GM23338 (cell line): ENCODE measurements around the gene AACS. TPM values are rescaled to one million over a fixed set of nuclear protein-coding genes. Genes with fewer than 3 reads are reported as not detected.

Experiments used
- ATAC-seq: fragments of 200-7000 bp; cut with Tn5 transposase; 3 replicates; pipeline ENCODE4 v1.9.1; 2020
- DNase-seq: peaks from one replicate; pipeline ENCODE4 v3.0.0-alpha.2; 2015; ENCODE audit warnings: low spot score
- H2AFZ ChIP-seq: fragments of 200-600 bp; sonication (generic); 2 replicates; pipeline ENCODE4 v1.8.0; 2016; ENCODE audit warnings: antibody characterized with exemption, mild to moderate bottlenecking, moderate library complexity
- H3F3A ChIP-seq: fragments of 200-600 bp; sonication (generic); replicated peaks from 2 replicates; pipeline ENCODE4 v1.8.0; 2017; ENCODE audit warnings: antibody characterized with exemption, mixed run types, low read depth
- H3K27ac ChIP-seq: fragments of 200-600 bp; sonication (generic); 2 replicates; pipeline ENCODE4 v1.6.1; 2016; ENCODE audit warnings: low read depth
- H3K27me3 ChIP-seq: fragments of 200-600 bp; sonication (generic); 2 replicates; pipeline ENCODE4 v1.8.0; 2016; ENCODE audit warnings: mild to moderate bottlenecking, mixed run types, moderate library complexity; ENCODE audit not compliant: insufficient read depth
- H3K36me3 ChIP-seq: fragments of 200-600 bp; sonication (generic); 2 replicates; pipeline ENCODE4 v1.8.0; 2016; ENCODE audit warnings: mild to moderate bottlenecking; ENCODE audit not compliant: insufficient read depth
- H3K4me1 ChIP-seq: fragments of 200-600 bp; sonication (generic); 2 replicates; pipeline ENCODE4 v1.8.0; 2016; ENCODE audit warnings: mild to moderate bottlenecking, moderate library complexity; ENCODE audit not compliant: insufficient read depth
- H3K4me2 ChIP-seq: fragments of 200-600 bp; sonication (generic); 2 replicates; pipeline ENCODE4 v1.7.1; 2017; ENCODE audit warnings: mixed run types
- H3K4me3 ChIP-seq: fragments of 200-600 bp; sonication (generic); 2 replicates; pipeline ENCODE4 v1.6.1; 2016; ENCODE audit warnings: mixed run types
- H3K79me2 ChIP-seq: fragments of 200-600 bp; sonication (generic); replicated peaks from 2 replicates; pipeline ENCODE4 v1.8.0; 2017; ENCODE audit warnings: mild to moderate bottlenecking; ENCODE audit not compliant: insufficient read depth
- H3K9me2 ChIP-seq: fragments of 200-600 bp; sonication (generic); 2 replicates; pipeline ENCODE4 v1.8.0; 2017; ENCODE audit not compliant: insufficient read depth
- H4K20me1 ChIP-seq: fragments of 200-600 bp; sonication (generic); replicated peaks from 2 replicates; pipeline ENCODE4 v1.8.0; 2017; ENCODE audit warnings: mild to moderate bottlenecking; ENCODE audit not compliant: insufficient read depth
- H3K27ac Mint-ChIP-seq: 2 replicates; pipeline ENCODE4 v1.8.0; 2020; ENCODE audit warnings: inconsistent platforms, mild to moderate bottlenecking, moderate library complexity, mixed read lengths
- H3K27me3 Mint-ChIP-seq: 3 replicates; pipeline ENCODE4 v1.8.0; 2022; ENCODE audit warnings: low read depth, mild to moderate bottlenecking, moderate library complexity, mixed read lengths, inconsistent platforms; ENCODE audit not compliant: insufficient read depth, poor library complexity
- H3K36me3 Mint-ChIP-seq: 3 replicates; pipeline ENCODE4 v1.8.0; 2021; ENCODE audit warnings: low read depth, mild to moderate bottlenecking, inconsistent platforms, moderate library complexity, mixed read lengths
- H3K4me1 Mint-ChIP-seq: 3 replicates; pipeline ENCODE4 v1.8.0; 2020; ENCODE audit warnings: mild to moderate bottlenecking, inconsistent platforms, mixed read lengths
- H3K4me3 Mint-ChIP-seq: 3 replicates; pipeline ENCODE4 v1.8.0; 2021; ENCODE audit warnings: moderate library complexity, mild to moderate bottlenecking, inconsistent platforms, mixed read lengths
- H3K9me3 Mint-ChIP-seq: 3 replicates; pipeline ENCODE4 v1.8.0; 2020; ENCODE audit warnings: moderate library complexity, mild to moderate bottlenecking, inconsistent platforms, mixed read lengths
- CREB1 ChIP-seq: fragments of 250-450 bp; sonication (Bioruptor Pico); IDR thresholded peaks from 2 replicates; pipeline ENCODE4 v1.5.0; 2020; ENCODE audit warnings: low read depth, mild to moderate bottlenecking, moderate library complexity
- CTCF ChIP-seq, 2 experiments: fragments of 200-600 bp in 1 of 2; sonication (generic) in 1 of 2; conservative IDR thresholded peaks; 2 replicates each; pipeline versions ENCODE4 v1.5.1 to v1.6.1; 2016 to 2017; ENCODE audit warnings: antibody characterized with exemption in 2 of 2, low read depth in 2 of 2, mild to moderate bottlenecking in 2 of 2, moderate library complexity in 1 of 2
- EZH2 ChIP-seq: fragments of 200-600 bp; sonication (generic); IDR thresholded peaks from one replicate; pipeline ENCODE4 v1.8.0; 2017; ENCODE audit warnings: antibody characterized with exemption, mild to moderate bottlenecking, low read depth; ENCODE audit not compliant: unreplicated experiment
- EZH2phosphoT487 ChIP-seq: fragments of 200-600 bp; sonication (generic); IDR thresholded peaks from one replicate; pipeline ENCODE4 v1.8.1; 2018; ENCODE audit warnings: antibody characterized with exemption; ENCODE audit not compliant: unreplicated experiment
- NANOG ChIP-seq: IDR thresholded peaks from 2 replicates; pipeline ENCODE4 v1.6.1; 2016; ENCODE audit warnings: antibody characterized with exemption, borderline replicate concordance
- POLR2AphosphoS5 ChIP-seq: IDR thresholded peaks from 2 replicates; pipeline ENCODE4 v1.6.1; 2016; ENCODE audit warnings: antibody characterized with exemption, low read depth
- REST ChIP-seq: IDR thresholded peaks from one replicate; pipeline ENCODE4 v1.6.1; 2018; ENCODE audit warnings: antibody characterized with exemption; ENCODE audit not compliant: unreplicated experiment
- ZNF114 ChIP-seq: fragments of 250-450 bp; sonication (Bioruptor Pico); IDR thresholded peaks from 2 replicates; pipeline ENCODE4 v1.5.0; 2020; ENCODE audit warnings: mild to moderate bottlenecking, moderate library complexity
- ZNF331 ChIP-seq: fragments of 250-450 bp; sonication (Bioruptor Pico); IDR thresholded peaks from 2 replicates; pipeline ENCODE4 v1.5.0; 2020; ENCODE audit warnings: low read depth, mild to moderate bottlenecking, moderate library complexity
- ZNF462 ChIP-seq: fragments of 250-450 bp; sonication (Bioruptor Pico); IDR thresholded peaks from 2 replicates; pipeline ENCODE4 v1.5.0; 2020; ENCODE audit warnings: mild to moderate bottlenecking, moderate library complexity
- polyA plus RNA-seq: library from polyadenylated mRNA; unstranded; fragments of >200 nt; fragmentation: Nextera tagmentation; extraction: Ambion mirVana; gene quantifications from 2 replicates; pipeline ENCODE4 v1.2.1, GENCODE V29; 2016
- total RNA-seq: library from RNA; depleted of rRNA; stranded (reverse); fragments of >200 nt; shearing (Covaris generic); gene quantifications from 2 replicates; pipeline ENCODE4 v1.2.3, GENCODE V29; 2014

The AACS gene
- total and polyA plus RNA-seq, 2 experiments from 2014 or later = 31.1 to 64.4 TPM

GRCh38 chr12:125192690-125193221, 127.5 kb downstream of the AACS start:
- H3K79me2 ChIP-seq = peaks cover 86% of the 10 kb centered on the region

More at GRCh38 chr12:125192690-125193221, 127.5 kb downstream of the AACS start:
- H3K9me3 Mint-ChIP-seq = no peaks in the 10 kb centered on the region; the same call in 1 of the 3 replicates
- peaks cover 60% of the 10 kb centered on the region for H4K20me1 ChIP-seq
- peaks cover 67% of the 10 kb centered on the region for H3K4me1 ChIP-seq
- H3K27ac ChIP-seq = no peak overlapping the region
- H3K27me3 Mint-ChIP-seq = peaks cover 27% of the 10 kb centered on the region
- H3K4me1 Mint-ChIP-seq = peaks cover 83% of the 10 kb centered on the region
- peak overlapping the region; percentile 70 for H3K4me2 ChIP-seq
- H3K36me3 ChIP-seq = no peaks in the 10 kb centered on the region; the same call in 1 of the 2 replicates
- peak overlapping the region; percentile 38; the same call in 1 of the 3 replicates for H3K4me3 Mint-ChIP-seq
- TF ChIP-seq CREB1 (CRISPR knock-in tag) (no peak), REST (peak; percentile 30), NANOG (no peak), CTCF (conservative IDR thresholded peaks at IDR 0.05; ENCODE audit: low read depth in 2 of 2) (no peak), ZNF331 (no peak), EZH2phosphoT487 (no peak), ZNF114 (no peak), EZH2 (no peak), POLR2AphosphoS5 (peak; percentile 54), ZNF462 (CRISPR knock-in tag) (no peak)
- no peaks in the 10 kb centered on the region for H3K9me2 ChIP-seq
- peaks cover 12% of the 10 kb centered on the region; the same call in 1 of the 2 replicates for H3K27me3 ChIP-seq
- H3K4me3 ChIP-seq = 0 out of 2 replicates have a peak overlapping the region, but pooled peaks have one; percentile 17
- peak; percentile 79 for DNase-seq
- H3K27ac Mint-ChIP-seq = no peak overlapping the region
- peaks cover 29% of the 10 kb centered on the region for H3K36me3 Mint-ChIP-seq
- H3F3A ChIP-seq = peaks cover 42% of the 10 kb centered on the region
- peak; percentile 22 for ATAC-seq
- H2AFZ ChIP-seq = no peak overlapping the region
